H1 (cell line): ENCODE measurements around the gene TCF4. TPM values are rescaled to one million over a fixed set of nuclear protein-coding genes. Genes with fewer than 3 reads are reported as not detected.

Source experiments
- RBBP5 ChIP-seq: IDR thresholded peaks from 2 replicates; pipeline ENCODE4 v1.7.1; 2012; ENCODE audit warnings: low read depth, mild to moderate bottlenecking, inconsistent platforms, low read length, moderate library complexity, borderline replicate concordance
- polyA plus RNA-seq, 7 experiments: library from polyadenylated mRNA; depleted of rRNA in 3 of 7; stranded (reverse) in 5 of 7; unstranded in 2 of 7; fragments of >200 nt in 5 of 7; fragments of 200-250 nt in 2 of 7; gene quantifications; 1 replicate in 5 of 7; 2 replicates in 1 of 7; 4 replicates in 1 of 7; pipeline versions ENCODE4 v1.2.1 to v1.2.3, GENCODE V29; 2011 to 2013; ENCODE audit warnings: missing spikeins in 2 of 7, mixed read lengths in 2 of 7
- total RNA-seq: library from RNA; stranded (reverse); fragmentation: NEBNext Ultra II Directional; extraction: Animal tissue kit (Norgen Biotek cat#: 25700); gene quantifications from 2 replicates; pipeline ENCODE4 v1.2.1, GENCODE V29; 2021

Gene TCF4
- total and polyA plus RNA-seq, 2 of the 8 experiments (the other 6 are each of a cell fraction or from before 2014, with no cell fraction given) = 59.3 to 118 TPM

- no peak for TF ChIP-seq RBBP5
Observed at GRCh38 chr18:55455938-55456337, 132.1 kb downstream of the TCF4 start (continued).
